Fibroblast of peridontal ligament (primary cell): ENCODE data around the gene DYNLRB1.
"Not testable (repeated sequence)": the region's sequence is repeated elsewhere in the genome, so short reads cannot be mapped to it uniquely, and the experiment has no call there.

ENCODE experiments used
- DNase-seq: peaks from one replicate; pipeline ENCODE4 v3.0.0-alpha.2; 2010; ENCODE audit errors: extremely low read depth

The DYNLRB1 gene

GRCh38 chr20:34511891-34512265 lies 4.3 kb upstream of the DYNLRB1 start:
- no peak for DNase-seq

DNA sequence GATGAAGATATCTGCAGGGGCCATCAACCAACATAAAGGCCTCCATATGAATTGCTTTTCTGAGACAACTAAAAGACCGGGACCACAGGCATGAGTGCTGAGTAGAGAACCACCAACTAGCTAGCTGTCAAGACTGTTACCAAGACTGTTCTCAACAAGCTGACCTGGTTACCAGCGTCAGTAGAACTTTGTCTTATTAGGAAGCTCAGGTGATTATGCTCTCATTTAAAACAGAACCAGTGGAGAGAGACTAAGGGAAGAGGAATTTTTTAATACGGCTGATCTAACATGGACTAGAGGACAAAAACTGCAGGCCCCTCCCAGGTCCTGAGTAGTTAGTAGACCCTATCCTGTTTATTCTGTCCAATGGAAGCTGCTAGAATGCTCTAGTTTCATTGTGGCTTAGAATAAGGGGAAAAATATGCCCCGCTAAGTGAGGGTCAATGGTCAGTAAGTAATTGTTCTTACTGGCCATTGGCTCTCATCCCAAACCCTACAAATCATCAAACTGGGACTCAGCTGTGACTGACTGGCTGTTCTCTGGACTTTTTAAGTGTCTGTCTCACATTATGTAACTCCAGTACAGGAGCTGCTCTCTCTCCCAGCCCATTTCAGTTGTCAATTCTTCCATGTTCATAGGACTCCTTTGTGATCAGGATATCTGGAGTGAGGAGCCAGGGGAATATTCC lies 3.8 kb upstream of the DYNLRB1 start:
- DNase-seq: peak; percentile 20

GRCh38 chr20:34512955-34513419 lies 3.2 kb upstream of the DYNLRB1 start:
- no peak for DNase-seq

- DNase-seq: not testable (repeated sequence)
Observed at GRCh38 chr20:34514034-34514433, 2.2 kb upstream of the DYNLRB1 start.

- DNase-seq: peak; percentile 34
Observed at GRCh38 chr20:34514897-34515483, 1.2 kb upstream of the DYNLRB1 start.

GRCh38 chr20:34515484-34516246 lies 557 bp upstream of the DYNLRB1 start:
- no peak for DNase-seq

GRCh38 chr20:34517114-34517505 lies 888 bp downstream of the DYNLRB1 start:
- DNase-seq: peak; percentile 34

DNA sequence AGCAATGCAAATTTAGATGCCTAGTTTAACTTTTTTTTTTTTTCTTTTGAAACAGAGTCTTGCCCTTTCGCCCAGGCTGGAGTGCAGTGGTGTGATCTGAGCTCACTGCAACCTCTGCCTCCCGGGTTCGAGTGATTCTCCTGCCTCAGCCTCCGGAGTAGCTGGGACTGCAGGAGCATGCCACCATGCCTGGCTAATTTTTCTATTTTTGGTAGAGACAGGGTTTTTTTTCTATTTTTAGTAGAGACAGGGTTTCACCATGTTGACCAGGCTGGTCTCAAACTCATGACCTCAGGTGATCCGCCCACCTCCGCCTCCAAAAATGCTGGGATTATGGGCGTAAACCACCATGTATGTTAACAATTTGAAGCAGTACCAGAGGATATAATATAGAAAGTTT lies 2.6 kb downstream of the DYNLRB1 start:
- not testable (repeated sequence) for DNase-seq

DNA sequence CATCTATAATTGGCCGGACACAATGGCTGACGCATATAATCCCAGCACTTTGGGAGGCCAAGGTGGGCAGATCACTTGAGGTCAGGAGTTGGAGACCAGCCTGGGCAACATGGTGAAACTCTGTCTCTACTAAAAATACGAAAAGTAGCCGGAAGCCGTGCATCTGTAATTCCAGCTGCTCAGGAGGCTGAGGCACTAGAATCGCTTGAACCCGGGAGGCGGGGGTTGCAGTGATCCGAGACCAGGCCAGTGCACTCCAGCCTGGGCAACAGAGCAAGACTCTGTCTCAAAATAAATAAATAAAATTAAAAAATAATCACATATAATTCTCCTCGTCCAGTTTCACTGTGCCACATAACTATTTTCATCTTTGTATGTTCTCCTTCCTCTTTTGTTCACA lies 3.6 kb downstream of the DYNLRB1 start:
- DNase-seq: not testable (repeated sequence)

- DNase-seq: peak; percentile 90
Observed at GRCh38 chr20:34522969-34523871, 7.0 kb downstream of the DYNLRB1 start.

GRCh38 chr20:34524426-34524825 lies 8.2 kb downstream of the DYNLRB1 start:
- DNase-seq: no peak

- no peak for DNase-seq
Observed at GRCh38 chr20:34525342-34525708, 9.1 kb downstream of the DYNLRB1 start.

- peak; percentile 96 for DNase-seq
Observed at GRCh38 chr20:34525709-34526416, 9.6 kb downstream of the DYNLRB1 start.

- no peak for DNase-seq
Observed at GRCh38 chr20:34526466-34526865, 10.2 kb downstream of the DYNLRB1 start.

DNA sequence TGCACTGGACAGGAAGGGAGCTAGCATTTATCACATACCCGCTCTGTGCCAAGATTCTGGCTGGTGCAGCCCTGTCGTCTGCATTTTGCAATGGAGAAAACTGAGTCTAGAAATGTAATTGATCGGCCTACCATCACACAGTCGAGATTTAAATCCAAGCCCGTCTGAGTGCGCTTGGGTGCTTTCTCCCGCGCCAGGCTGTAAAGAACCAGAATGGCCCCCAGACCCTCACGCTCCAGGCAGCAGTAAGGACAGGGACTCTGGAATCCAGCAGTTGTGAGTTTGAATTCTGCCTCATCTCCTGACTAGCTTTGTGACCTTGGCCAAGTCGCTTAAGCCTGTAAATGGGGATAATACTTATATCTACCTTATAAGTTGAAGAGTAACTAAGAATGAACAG lies 10.8 kb downstream of the DYNLRB1 start:
- no peak for DNase-seq

GRCh38 chr20:34528921-34529297 lies 12.7 kb downstream of the DYNLRB1 start:
- no peak for DNase-seq

- no peak for DNase-seq
Observed at GRCh38 chr20:34529742-34530141, 13.5 kb downstream of the DYNLRB1 start.

DNA sequence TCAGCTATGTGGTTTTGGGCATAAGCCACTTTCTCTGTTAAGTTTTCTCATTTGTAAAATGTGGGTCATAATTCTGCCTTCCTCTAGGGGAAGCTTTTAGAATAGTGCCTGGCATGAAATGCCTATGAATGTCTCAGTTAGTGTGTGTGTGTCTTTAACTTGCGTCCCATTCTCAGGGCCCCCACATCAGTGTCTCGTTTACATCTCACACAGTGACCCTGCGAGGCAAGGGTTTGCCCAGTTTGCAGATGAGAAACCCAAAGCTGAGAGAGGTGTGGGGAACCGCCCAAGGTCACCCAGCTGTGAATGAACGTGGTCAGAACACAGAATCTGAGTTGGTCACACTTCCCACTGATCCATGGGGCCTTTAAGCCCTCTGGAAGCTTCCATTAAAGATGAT lies 14.1 kb downstream of the DYNLRB1 start:
- no peak for DNase-seq

- DNase-seq: no peak
Observed at GRCh38 chr20:34531608-34532265, 15.5 kb downstream of the DYNLRB1 start.

GRCh38 chr20:34532320-34532719 lies 16.1 kb downstream of the DYNLRB1 start:
- DNase-seq: no peak

- DNase-seq: no peak
Observed at GRCh38 chr20:34532756-34533155, 16.5 kb downstream of the DYNLRB1 start.
